ENCODE measurements around the gene DHDH.

The DHDH gene

GRCh38 chr19:48928164-48929025 is 5.1 kb upstream of the DHDH start:
- Histone ChIP-seq H3K4me3 (ENCODE audit: low read length) (no peak overlapping the region), H3K9me3 (ENCODE audit: control insufficient read depth, low read length) (no peaks in the 10 kb centered on the region), H3K27me3 (replicated peaks; ENCODE audit: control insufficient read depth, insufficient read depth, low read length) (peaks cover 7% of the 10 kb centered on the region), H3K9ac (ENCODE audit: low read length) (no peak overlapping the region), H3K36me3 (ENCODE audit: control insufficient read depth, insufficient read depth, low read length, severe bottlenecking) (no peaks in the 10 kb centered on the region), H3K4me1 (ENCODE audit: control insufficient read depth, insufficient read depth, low read length) (peaks cover 14% of the 10 kb centered on the region)
- DNase-seq (ENCODE audit: low read depth) = no peak

DNA sequence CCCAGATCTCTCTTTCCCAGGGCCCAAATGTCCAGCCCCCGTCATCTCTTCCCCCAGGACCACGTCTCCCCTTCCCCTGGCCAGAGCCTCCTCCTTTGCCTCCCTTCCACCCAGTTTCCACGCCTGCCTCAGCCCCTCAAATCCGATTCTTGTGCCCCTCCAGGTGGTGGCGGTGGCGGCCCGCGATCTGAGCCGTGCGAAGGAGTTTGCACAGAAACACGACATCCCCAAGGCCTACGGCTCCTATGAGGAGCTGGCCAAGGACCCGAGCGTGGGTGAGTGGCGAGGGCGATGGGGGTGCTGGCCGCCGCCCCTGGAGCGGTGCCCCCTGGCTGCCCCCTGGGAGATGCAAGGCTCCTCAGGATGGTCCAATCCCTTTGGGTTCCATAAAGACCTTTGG is 1.3 kb downstream of the DHDH start:
- peaks cover 3% of the 10 kb centered on the region for H3K4me1 ChIP-seq (ENCODE audit: control insufficient read depth, insufficient read depth, low read length)
- H3K9me3 ChIP-seq (ENCODE audit: control insufficient read depth, low read length) = no peaks in the 10 kb centered on the region
- no peak overlapping the region for H3K9ac ChIP-seq (ENCODE audit: low read length)
- H3K4me3 ChIP-seq (ENCODE audit: low read length) = no peak overlapping the region
- no peaks in the 10 kb centered on the region for H3K36me3 ChIP-seq (ENCODE audit: control insufficient read depth, insufficient read depth, low read length, severe bottlenecking)
- no peak for DNase-seq (ENCODE audit: low read depth)
- peaks cover 14% of the 10 kb centered on the region for H3K27me3 ChIP-seq (replicated peaks; ENCODE audit: control insufficient read depth, insufficient read depth, low read length)

DNA sequence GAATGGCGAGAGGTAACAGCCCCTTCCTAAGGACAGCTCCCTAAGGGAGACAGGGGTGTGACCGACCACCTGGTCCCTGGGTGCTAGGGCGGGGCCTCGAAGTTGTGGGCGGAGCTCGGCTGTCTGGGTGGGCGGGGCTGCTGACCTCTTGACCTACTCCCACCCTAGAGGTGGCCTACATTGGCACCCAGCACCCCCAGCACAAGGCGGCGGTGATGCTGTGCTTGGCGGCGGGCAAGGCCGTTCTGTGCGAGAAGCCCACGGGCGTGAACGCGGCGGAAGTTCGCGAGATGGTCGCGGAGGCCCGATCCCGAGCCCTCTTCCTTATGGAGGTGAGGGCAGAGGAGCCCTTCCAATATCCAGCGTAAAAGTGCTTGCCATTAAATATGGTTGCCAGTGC is 2.4 kb downstream of the DHDH start:
- no peak overlapping the region for H3K9ac ChIP-seq (ENCODE audit: low read length)
- H3K9me3 ChIP-seq (ENCODE audit: control insufficient read depth, low read length) = peaks cover 3% of the 10 kb centered on the region
- H3K36me3 ChIP-seq (ENCODE audit: control insufficient read depth, insufficient read depth, low read length, severe bottlenecking) = no peaks in the 10 kb centered on the region
- DNase-seq (ENCODE audit: low read depth) = no peak
- H3K27me3 ChIP-seq (replicated peaks; ENCODE audit: control insufficient read depth, insufficient read depth, low read length) = peaks cover 14% of the 10 kb centered on the region
- peaks cover 3% of the 10 kb centered on the region for H3K4me1 ChIP-seq (ENCODE audit: control insufficient read depth, insufficient read depth, low read length)
- H3K4me3 ChIP-seq (ENCODE audit: low read length) = no peak overlapping the region

DNA sequence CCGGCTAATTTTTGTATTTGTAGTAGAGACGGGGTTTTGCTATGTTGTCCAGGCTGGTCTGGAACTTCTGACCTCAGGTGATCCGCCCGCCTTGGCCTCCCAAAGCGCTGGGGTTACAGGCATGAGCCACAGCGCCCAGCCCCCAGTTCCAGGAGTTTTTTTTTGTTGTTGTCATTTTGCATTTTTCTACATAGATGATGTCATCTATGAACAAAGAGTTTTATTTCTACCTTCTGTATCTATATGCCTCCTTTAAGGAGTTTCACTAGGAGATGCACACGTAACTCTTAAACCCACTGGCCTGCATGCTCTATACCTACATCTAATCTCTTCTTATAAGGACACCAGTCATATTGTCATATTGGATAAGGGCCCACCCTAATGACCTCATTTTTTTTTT is 4.8 kb downstream of the DHDH start:
- no peak for DNase-seq (ENCODE audit: low read depth)
- peaks cover 7% of the 10 kb centered on the region for H3K27me3 ChIP-seq (replicated peaks; ENCODE audit: control insufficient read depth, insufficient read depth, low read length)
- H3K36me3 ChIP-seq (ENCODE audit: control insufficient read depth, insufficient read depth, low read length, severe bottlenecking) = no peaks in the 10 kb centered on the region
- peaks cover 6% of the 10 kb centered on the region for H3K9me3 ChIP-seq (ENCODE audit: control insufficient read depth, low read length)
- H3K4me1 ChIP-seq (ENCODE audit: control insufficient read depth, insufficient read depth, low read length) = peaks cover under 1% of the 10 kb centered on the region
- no peak overlapping the region for H3K4me3 ChIP-seq (ENCODE audit: low read length)
- H3K9ac ChIP-seq (ENCODE audit: low read length) = no peak overlapping the region

DNA sequence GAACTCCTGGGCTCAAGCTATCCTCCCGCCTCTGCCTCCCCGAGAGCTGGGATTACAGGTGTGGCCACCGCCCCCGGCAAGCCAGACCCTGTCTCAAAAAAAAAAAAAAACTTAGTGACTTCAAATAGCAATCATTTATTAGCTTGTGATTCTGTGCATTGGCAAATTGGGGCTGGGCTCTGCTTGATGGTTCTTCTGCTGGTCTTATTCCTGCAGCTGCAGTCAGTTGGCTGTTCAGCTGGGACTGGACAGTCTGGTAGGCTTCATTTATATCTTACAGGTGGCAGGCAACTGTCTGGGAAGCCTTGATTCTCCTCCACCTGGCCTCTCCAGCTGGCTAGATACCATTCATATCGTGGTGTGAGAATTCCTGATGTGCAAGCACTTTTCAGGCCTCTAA is 7.4 kb downstream of the DHDH start:
- Histone ChIP-seq H3K27me3 (replicated peaks; ENCODE audit: control insufficient read depth, insufficient read depth, low read length) (no peaks in the 10 kb centered on the region), H3K4me3 (ENCODE audit: low read length) (no peak overlapping the region), H3K9me3 (ENCODE audit: control insufficient read depth, low read length) (peaks cover 6% of the 10 kb centered on the region), H3K9ac (ENCODE audit: low read length) (no peak overlapping the region), H3K36me3 (ENCODE audit: control insufficient read depth, insufficient read depth, low read length, severe bottlenecking) (no peaks in the 10 kb centered on the region), H3K4me1 (ENCODE audit: control insufficient read depth, insufficient read depth, low read length) (no peaks in the 10 kb centered on the region)
- DNase-seq (ENCODE audit: low read depth) = no peak

GRCh38 chr19:48943081-48943480 is 9.6 kb downstream of the DHDH start:
- H3K4me1 ChIP-seq (ENCODE audit: control insufficient read depth, insufficient read depth, low read length) = no peaks in the 10 kb centered on the region

GRCh38 chr19:48945415-48945814 is 11.9 kb downstream of the DHDH start:
- Histone ChIP-seq H3K4me3 (ENCODE audit: low read length) (no peak overlapping the region), H3K36me3 (ENCODE audit: control insufficient read depth, insufficient read depth, low read length, severe bottlenecking) (no peaks in the 10 kb centered on the region), H3K9me3 (ENCODE audit: control insufficient read depth, low read length) (peaks cover 9% of the 10 kb centered on the region), H3K4me1 (ENCODE audit: control insufficient read depth, insufficient read depth, low read length) (no peaks in the 10 kb centered on the region), H3K27me3 (replicated peaks; ENCODE audit: control insufficient read depth, insufficient read depth, low read length) (no peaks in the 10 kb centered on the region), H3K9ac (ENCODE audit: low read length) (no peak overlapping the region)
- DNase-seq (ENCODE audit: low read depth) = no peak

More at GRCh38 chr19:48943081-48943480, 9.6 kb downstream of the DHDH start:
- peaks cover 9% of the 10 kb centered on the region for H3K9me3 ChIP-seq (ENCODE audit: control insufficient read depth, low read length)
- H3K27me3 ChIP-seq (replicated peaks; ENCODE audit: control insufficient read depth, insufficient read depth, low read length) = no peaks in the 10 kb centered on the region
- DNase-seq (ENCODE audit: low read depth) = no peak
- H3K4me3 ChIP-seq (ENCODE audit: low read length) = no peak overlapping the region
- no peak overlapping the region for H3K9ac ChIP-seq (ENCODE audit: low read length)
- H3K36me3 ChIP-seq (ENCODE audit: control insufficient read depth, insufficient read depth, low read length, severe bottlenecking) = no peaks in the 10 kb centered on the region

DNA sequence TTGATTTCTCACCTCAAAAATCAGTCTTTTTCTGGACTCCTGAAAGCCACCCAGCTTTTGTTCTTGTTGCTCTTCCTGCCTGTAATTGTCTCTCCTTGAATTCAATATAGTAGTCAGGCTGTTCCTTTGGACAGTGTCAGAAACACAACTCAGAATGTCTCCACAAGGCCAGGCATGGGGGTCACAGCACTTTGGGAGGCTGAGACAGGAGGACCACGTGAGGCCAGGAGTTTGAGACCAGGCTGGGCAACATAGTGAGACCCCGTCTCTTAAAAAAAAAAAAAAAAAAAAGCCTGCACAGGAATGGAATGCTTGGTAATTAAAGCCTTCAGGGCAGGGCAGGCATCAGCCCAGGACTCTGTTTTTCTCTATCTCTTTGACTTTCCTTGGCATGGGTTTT is 12.3 kb downstream of the DHDH start:
- H3K27me3 ChIP-seq (replicated peaks; ENCODE audit: control insufficient read depth, insufficient read depth, low read length) = no peaks in the 10 kb centered on the region
- no peak overlapping the region for H3K4me3 ChIP-seq (ENCODE audit: low read length)
- H3K36me3 ChIP-seq (ENCODE audit: control insufficient read depth, insufficient read depth, low read length, severe bottlenecking) = no peaks in the 10 kb centered on the region
- no peak for DNase-seq (ENCODE audit: low read depth)
- peaks cover 7% of the 10 kb centered on the region for H3K9me3 ChIP-seq (ENCODE audit: control insufficient read depth, low read length)
- no peak overlapping the region for H3K9ac ChIP-seq (ENCODE audit: low read length)
- H3K4me1 ChIP-seq (ENCODE audit: control insufficient read depth, insufficient read depth, low read length) = no peaks in the 10 kb centered on the region

- Histone ChIP-seq H3K9ac (ENCODE audit: low read length) (no peak overlapping the region), H3K4me3 (ENCODE audit: low read length) (no peak overlapping the region), H3K27me3 (replicated peaks; ENCODE audit: control insufficient read depth, insufficient read depth, low read length) (no peaks in the 10 kb centered on the region), H3K9me3 (ENCODE audit: control insufficient read depth, low read length) (peaks cover 3% of the 10 kb centered on the region), H3K36me3 (ENCODE audit: control insufficient read depth, insufficient read depth, low read length, severe bottlenecking) (no peaks in the 10 kb centered on the region), H3K4me1 (ENCODE audit: control insufficient read depth, insufficient read depth, low read length) (no peaks in the 10 kb centered on the region)
- no peak for DNase-seq (ENCODE audit: low read depth)
Observed at GRCh38 chr19:48946463-48947257, 13.2 kb downstream of the DHDH start.

DNA sequence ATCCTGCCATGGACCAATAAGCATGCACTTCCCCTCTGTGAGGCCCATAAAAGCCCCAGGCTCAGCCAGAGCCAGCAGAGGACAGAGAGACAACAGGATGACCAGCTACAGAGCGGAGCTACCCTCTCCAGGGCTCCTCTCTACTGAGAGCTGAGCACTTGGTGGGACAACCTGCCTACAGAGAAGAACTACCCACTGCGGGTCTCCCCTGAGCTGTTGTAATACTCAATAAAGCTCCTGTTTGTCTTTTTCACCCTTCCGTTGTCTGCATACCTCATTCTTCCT is 13.7 kb downstream of the DHDH start:
- no peak for DNase-seq (ENCODE audit: low read depth)
- Histone ChIP-seq H3K27me3 (replicated peaks; ENCODE audit: control insufficient read depth, insufficient read depth, low read length) (no peaks in the 10 kb centered on the region), H3K36me3 (ENCODE audit: control insufficient read depth, insufficient read depth, low read length, severe bottlenecking) (no peaks in the 10 kb centered on the region), H3K9me3 (ENCODE audit: control insufficient read depth, low read length) (peaks cover 3% of the 10 kb centered on the region), H3K9ac (ENCODE audit: low read length) (no peak overlapping the region), H3K4me1 (ENCODE audit: control insufficient read depth, insufficient read depth, low read length) (no peaks in the 10 kb centered on the region), H3K4me3 (ENCODE audit: low read length) (no peak overlapping the region)

DNA sequence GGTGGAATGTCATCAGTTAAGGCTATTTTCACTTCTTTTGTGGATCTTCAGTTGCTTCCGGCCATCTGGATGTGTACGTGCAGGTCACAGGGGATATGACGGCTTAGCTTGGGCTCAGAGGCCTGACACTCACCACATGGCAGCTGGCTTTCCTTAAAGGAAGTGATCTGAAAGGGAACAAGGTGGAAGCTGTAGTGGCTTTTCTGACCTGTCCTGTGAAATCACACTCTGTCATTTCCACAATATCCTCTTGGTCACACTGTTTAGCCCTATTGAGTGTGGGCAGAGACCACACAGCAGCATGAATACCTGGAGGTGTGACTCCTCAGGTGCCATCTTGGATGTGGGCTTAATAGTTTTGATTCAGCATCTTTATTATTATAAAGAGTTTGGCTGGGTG is 16.7 kb downstream of the DHDH start:
- no peak for DNase-seq (ENCODE audit: low read depth)

More for the DNA sequence above, 16.7 kb downstream of the DHDH start:
- Histone ChIP-seq H3K4me3 (ENCODE audit: low read length) (no peak overlapping the region), H3K27me3 (replicated peaks; ENCODE audit: control insufficient read depth, insufficient read depth, low read length) (no peaks in the 10 kb centered on the region), H3K36me3 (ENCODE audit: control insufficient read depth, insufficient read depth, low read length, severe bottlenecking) (no peaks in the 10 kb centered on the region), H3K9me3 (ENCODE audit: control insufficient read depth, low read length) (peaks cover 3% of the 10 kb centered on the region), H3K4me1 (ENCODE audit: control insufficient read depth, insufficient read depth, low read length) (peaks cover 4% of the 10 kb centered on the region), H3K9ac (ENCODE audit: low read length) (no peak overlapping the region)
